ENCODE data around the gene MMP24. TPM values are rescaled to one million over a fixed set of nuclear protein-coding genes. Genes with fewer than 3 reads are reported as not detected.

MMP24 gene
- total RNA-seq, 1 donor from 2014 or later = not detected

DNA sequence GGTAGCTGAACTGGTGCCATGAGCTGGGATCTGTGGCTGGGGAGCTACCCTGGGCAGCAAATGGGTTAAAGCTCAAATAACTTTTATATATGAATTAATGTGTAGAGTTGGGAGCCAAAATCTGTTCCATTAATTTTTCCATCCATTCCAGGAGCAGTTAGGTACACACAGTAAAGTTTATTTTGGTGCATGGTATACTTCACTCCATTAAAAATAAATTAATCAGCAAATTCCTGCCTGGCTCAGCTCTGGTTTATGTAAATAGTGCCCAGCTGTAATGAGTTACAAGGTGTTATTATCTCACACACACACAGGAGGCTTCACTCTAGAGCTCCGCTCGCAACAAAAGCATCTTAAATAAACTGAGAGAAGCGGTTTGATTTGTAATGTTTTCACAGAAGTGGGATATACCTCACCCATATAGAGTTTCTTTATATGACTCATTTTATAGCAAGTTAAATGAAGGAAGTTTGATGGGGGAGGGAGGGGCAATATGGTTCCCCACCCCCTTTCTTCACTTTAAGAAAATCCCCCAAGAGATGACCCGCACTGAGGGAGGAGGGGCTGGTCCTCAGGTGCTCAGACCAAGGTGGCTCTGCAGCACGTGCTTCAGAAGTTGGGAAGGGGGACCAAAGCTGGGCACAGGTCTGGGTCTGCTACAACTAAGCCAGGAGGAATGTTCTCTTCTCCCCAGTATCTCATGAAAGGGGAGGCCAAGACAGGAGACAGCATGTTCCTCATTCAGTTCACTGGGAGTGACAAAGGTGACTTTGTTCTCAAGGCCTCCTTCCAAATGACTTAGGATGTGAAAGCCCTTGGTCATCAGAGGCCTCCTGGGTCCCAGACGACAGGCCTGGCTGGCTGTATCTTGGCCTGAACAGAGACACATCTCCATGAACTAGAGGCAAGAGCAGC is 76.2 kb downstream of the MMP24 start:
- Mint-ChIP-seq H3K27ac (no peak overlapping the region), H3K4me3 (no peak overlapping the region), H3K9me3 (no peaks in the 10 kb centered on the region), H3K36me3 (ENCODE audit: low read depth) (peaks cover 3% of the 10 kb centered on the region), H3K27me3 (no peaks in the 10 kb centered on the region), H3K4me1 (peaks cover 38% of the 10 kb centered on the region)
- intact Hi-C loops (cut with micrococcal nuclease) = loop anchor here (10.0 kb wide), 1 partner anchor 312 kb away; the partner anchor contains the start of gene SPAG4
- DNase-seq = no peak

DNA sequence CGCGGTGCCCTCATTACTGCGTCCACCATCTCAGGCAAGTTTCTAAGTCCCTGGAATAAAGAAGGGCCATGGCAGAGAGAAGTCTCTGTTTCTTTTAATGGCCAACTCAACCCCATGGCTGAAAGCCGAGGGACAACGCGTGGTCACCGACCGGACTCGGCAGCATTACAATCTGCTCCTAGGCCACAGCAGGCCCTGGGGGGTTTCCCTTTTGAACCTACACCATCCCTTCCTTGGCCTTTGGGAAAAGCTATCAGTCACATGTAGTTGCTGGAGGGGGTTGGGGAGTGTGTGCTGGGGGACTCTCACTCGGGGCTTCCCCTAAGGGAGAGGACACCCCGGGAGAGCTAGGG is 76.9 kb downstream of the MMP24 start:
- Mint-ChIP-seq H3K4me1 (peaks cover 41% of the 10 kb centered on the region), H3K27ac (no peak overlapping the region), H3K36me3 (ENCODE audit: low read depth) (peaks cover 3% of the 10 kb centered on the region), H3K27me3 (no peaks in the 10 kb centered on the region), H3K4me3 (no peak overlapping the region), H3K9me3 (no peaks in the 10 kb centered on the region)
- intact Hi-C loops (cut with micrococcal nuclease) = loop anchor here (10.0 kb wide), 1 partner anchor 311 kb away; the partner anchor contains the start of gene SPAG4
- no peak for DNase-seq

- H3K36me3 Mint-ChIP-seq (ENCODE audit: low read depth) = peaks cover 3% of the 10 kb centered on the region
- no peaks in the 10 kb centered on the region for H3K9me3 Mint-ChIP-seq
- DNase-seq = peak; percentile 95
- H3K27me3 Mint-ChIP-seq = no peaks in the 10 kb centered on the region
- H3K4me3 Mint-ChIP-seq = no peak overlapping the region
- H3K27ac Mint-ChIP-seq = peak overlapping the region; percentile 78
- H3K4me1 Mint-ChIP-seq = peaks cover 41% of the 10 kb centered on the region
- intact Hi-C loops (cut with micrococcal nuclease) = loop anchor here (1.0 to 10.0 kb wide), 5 partner anchors 8 to 311 kb away; partner anchors contain the start of genes EIF6 and SPAG4
Measured at GRCh38 chr20:35303735-35304491, 77.4 kb downstream of the MMP24 start.

DNA sequence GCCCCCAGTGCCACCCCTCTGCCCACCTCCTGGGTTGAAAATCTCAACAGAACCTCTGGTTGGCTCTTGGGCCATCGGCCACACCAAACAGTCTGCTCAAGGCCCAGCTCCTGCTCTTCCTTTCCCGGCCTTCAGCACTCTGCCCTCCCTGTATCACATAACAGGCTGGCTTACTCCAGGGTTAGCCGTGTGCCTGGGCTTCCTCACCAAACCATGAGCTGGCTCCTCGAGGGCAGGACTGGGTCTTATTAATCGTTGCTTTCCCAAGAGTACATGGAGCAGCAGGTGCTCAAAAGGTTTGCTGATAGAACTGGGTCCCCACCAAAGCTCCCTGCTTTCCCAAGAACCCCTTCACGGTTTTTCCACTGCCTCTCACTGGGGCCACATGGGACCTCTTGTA is 78.5 kb downstream of the MMP24 start:
- intact Hi-C loops (cut with micrococcal nuclease) = loop anchor here (1.0 to 10.0 kb wide), 6 partner anchors 7 to 310 kb away; partner anchors contain the start of genes EIF6 and SPAG4
- H3K9me3 Mint-ChIP-seq = no peaks in the 10 kb centered on the region
- peaks cover 4% of the 10 kb centered on the region for H3K36me3 Mint-ChIP-seq (ENCODE audit: low read depth)
- no peaks in the 10 kb centered on the region for H3K27me3 Mint-ChIP-seq
- H3K4me3 Mint-ChIP-seq = no peak overlapping the region
- H3K4me1 Mint-ChIP-seq = peaks cover 41% of the 10 kb centered on the region
- peak overlapping the region; percentile 92 for H3K27ac Mint-ChIP-seq
- DNase-seq = no peak

GRCh38 chr20:35305682-35306556 is 79.4 kb downstream of the MMP24 start:
- no peaks in the 10 kb centered on the region for H3K9me3 Mint-ChIP-seq
- no peaks in the 10 kb centered on the region for H3K27me3 Mint-ChIP-seq
- H3K4me1 Mint-ChIP-seq = peaks cover 43% of the 10 kb centered on the region
- intact Hi-C loops (cut with micrococcal nuclease) = loop anchor here (1.0 to 10.0 kb wide), 3 partner anchors 21 to 309 kb away; partner anchors contain the start of genes EIF6 and SPAG4
- H3K36me3 Mint-ChIP-seq (ENCODE audit: low read depth) = peaks cover 6% of the 10 kb centered on the region
- H3K27ac Mint-ChIP-seq = peak overlapping the region; percentile 92
- H3K4me3 Mint-ChIP-seq = peak overlapping the region; percentile 71
- DNase-seq = peak; percentile 86

- Mint-ChIP-seq H3K4me3 (no peak overlapping the region), H3K4me1 (peaks cover 52% of the 10 kb centered on the region), H3K27ac (peak overlapping the region; percentile 92), H3K9me3 (no peaks in the 10 kb centered on the region), H3K36me3 (ENCODE audit: low read depth) (peaks cover 6% of the 10 kb centered on the region), H3K27me3 (no peaks in the 10 kb centered on the region)
- intact Hi-C loops (cut with micrococcal nuclease) = loop anchor here (10.0 kb wide), 1 partner anchor 308 kb away; the partner anchor contains the start of gene SPAG4
- DNase-seq = peak; percentile 80
Measured at GRCh38 chr20:35306931-35307517, 80.5 kb downstream of the MMP24 start.

- intact Hi-C loops (cut with micrococcal nuclease) = loop anchor here (10.0 kb wide), 1 partner anchor 307 kb away; the partner anchor contains the start of gene SPAG4
- no peaks in the 10 kb centered on the region for H3K9me3 Mint-ChIP-seq
- H3K27ac Mint-ChIP-seq = peak overlapping the region; percentile 16
- no peak for DNase-seq
- H3K4me1 Mint-ChIP-seq = peaks cover 60% of the 10 kb centered on the region
- peaks cover 13% of the 10 kb centered on the region for H3K36me3 Mint-ChIP-seq (ENCODE audit: low read depth)
- no peaks in the 10 kb centered on the region for H3K27me3 Mint-ChIP-seq
- H3K4me3 Mint-ChIP-seq = no peak overlapping the region
Measured at GRCh38 chr20:35307666-35308653, 81.5 kb downstream of the MMP24 start.

GRCh38 chr20:35311409-35311808 is 84.9 kb downstream of the MMP24 start:
- H3K9me3 Mint-ChIP-seq = no peaks in the 10 kb centered on the region
- H3K27ac Mint-ChIP-seq = peak overlapping the region; percentile 73
- DNase-seq = peak; percentile 79
- peaks cover 13% of the 10 kb centered on the region for H3K36me3 Mint-ChIP-seq (ENCODE audit: low read depth)
- H3K4me1 Mint-ChIP-seq = peaks cover 54% of the 10 kb centered on the region
- H3K27me3 Mint-ChIP-seq = no peaks in the 10 kb centered on the region
- intact Hi-C loops (cut with micrococcal nuclease) = no loop called here
- H3K4me3 Mint-ChIP-seq = no peak overlapping the region

DNA sequence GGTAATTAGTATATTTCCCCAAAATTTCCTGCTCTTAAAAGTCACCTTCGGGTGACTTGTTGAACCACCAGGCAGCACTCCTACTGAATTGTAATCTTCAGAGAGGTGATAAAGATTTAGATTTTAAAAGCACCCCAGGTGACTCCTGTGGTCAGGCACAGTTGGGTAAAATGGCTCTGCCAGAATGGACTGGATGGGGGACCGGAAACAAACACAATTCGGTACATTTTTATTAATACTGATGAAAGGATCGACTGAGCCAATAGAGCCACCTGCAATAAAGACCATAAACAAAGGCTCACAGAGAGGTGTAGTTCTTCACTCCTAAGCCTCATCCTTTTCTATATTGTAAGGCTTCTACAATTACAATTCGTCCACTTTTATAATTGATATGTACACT is 85.3 kb downstream of the MMP24 start:
- peaks cover 49% of the 10 kb centered on the region for H3K4me1 Mint-ChIP-seq

DNA sequence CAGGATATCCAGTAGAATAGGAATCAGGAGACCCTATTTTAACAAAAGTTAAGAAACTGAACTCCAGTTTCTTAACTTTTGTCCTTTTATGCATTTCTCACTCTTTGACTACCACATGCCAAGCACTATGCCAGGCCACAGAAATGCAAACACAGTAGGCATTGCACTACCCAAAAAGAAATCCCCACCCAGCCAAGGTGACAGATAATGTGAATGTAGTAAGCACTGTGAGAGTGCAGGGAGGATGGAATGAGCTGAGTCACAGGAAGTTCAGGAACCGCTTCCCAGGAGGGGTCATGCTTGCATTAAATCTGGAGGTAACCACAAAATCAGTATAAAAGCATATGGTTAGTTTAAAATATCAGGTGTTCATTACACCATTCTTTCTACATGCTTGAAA is 85.8 kb downstream of the MMP24 start:
- DNase-seq = no peak
- H3K36me3 Mint-ChIP-seq (ENCODE audit: low read depth) = peaks cover 13% of the 10 kb centered on the region
- H3K4me3 Mint-ChIP-seq = peak overlapping the region; percentile 25
- peaks cover 45% of the 10 kb centered on the region for H3K4me1 Mint-ChIP-seq
- peak overlapping the region; percentile 73 for H3K27ac Mint-ChIP-seq
- intact Hi-C loops (cut with micrococcal nuclease) = loop anchor here (1.0 kb wide), 1 partner anchor 8 kb away; no protein-coding TSS in a partner anchor
- H3K9me3 Mint-ChIP-seq = no peaks in the 10 kb centered on the region
- no peaks in the 10 kb centered on the region for H3K27me3 Mint-ChIP-seq

More for the DNA sequence above, 85.3 kb downstream of the MMP24 start:
- Mint-ChIP-seq H3K27ac (peak overlapping the region; percentile 73), H3K4me3 (peak overlapping the region; percentile 25), H3K9me3 (no peaks in the 10 kb centered on the region), H3K36me3 (ENCODE audit: low read depth) (peaks cover 13% of the 10 kb centered on the region), H3K27me3 (no peaks in the 10 kb centered on the region)
- no peak for DNase-seq
- intact Hi-C loops (cut with micrococcal nuclease) = loop anchor here (1.0 kb wide), 1 partner anchor 8 kb away; no protein-coding TSS in a partner anchor

DNA sequence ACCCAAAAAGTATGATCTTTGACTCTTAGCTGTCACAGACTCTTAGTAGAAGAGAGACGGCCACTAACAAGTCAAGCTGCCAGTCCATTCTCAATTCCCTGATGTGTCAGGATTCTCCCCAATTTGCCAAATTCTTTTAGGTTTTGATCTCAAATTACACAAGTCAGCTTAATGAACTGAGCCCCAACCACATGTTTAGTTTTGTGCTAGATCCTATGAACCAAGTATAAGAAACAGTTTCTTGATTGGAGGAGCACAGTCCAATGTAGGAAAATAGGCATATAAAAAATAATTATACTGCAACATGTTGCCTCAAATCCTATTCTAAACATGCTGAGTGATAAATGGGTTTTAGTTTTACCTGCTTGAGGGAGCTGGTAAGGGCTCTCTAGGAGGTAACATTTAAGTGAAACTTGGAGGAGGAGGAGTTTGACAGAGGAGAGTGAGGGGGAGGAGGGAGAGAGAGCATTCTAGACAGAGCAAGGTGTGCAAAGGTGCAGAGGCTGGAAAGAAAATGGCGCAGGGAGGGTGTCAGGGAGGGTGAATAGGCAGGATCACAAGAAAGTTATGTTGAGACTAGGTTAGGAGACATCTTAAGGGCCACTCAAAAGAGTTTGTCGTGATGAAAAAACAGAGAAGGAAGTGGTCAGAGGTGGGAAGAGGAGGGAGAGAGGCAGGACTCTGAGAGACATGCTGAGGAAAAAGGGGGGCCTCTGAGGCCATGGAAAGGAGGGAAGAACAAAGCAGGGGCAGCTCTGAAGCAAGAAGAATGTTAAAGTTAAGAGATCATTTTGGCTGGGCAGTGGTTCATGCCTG is 88.5 kb downstream of the MMP24 start:
- H3K9me3 Mint-ChIP-seq = no peaks in the 10 kb centered on the region
- no peaks in the 10 kb centered on the region for H3K27me3 Mint-ChIP-seq
- peak overlapping the region; percentile 5 for H3K4me3 Mint-ChIP-seq
- peaks cover 11% of the 10 kb centered on the region for H3K36me3 Mint-ChIP-seq (ENCODE audit: low read depth)
- H3K27ac Mint-ChIP-seq = peak overlapping the region; percentile 68
- DNase-seq = no peak
- peaks cover 56% of the 10 kb centered on the region for H3K4me1 Mint-ChIP-seq
- intact Hi-C loops (cut with micrococcal nuclease) = no loop called here

Data from activated CD4-positive, alpha-beta T cell treated with anti-CD3 and anti-CD28 coated beads, Interleukin-2, amount 10 ng/mL, durations not matched to agents 24 days and 14 days (primary cell).